HEK293 (cell line): ENCODE measurements around the gene MOB2.

Experiments used
- CTCF ChIA-PET: fragments of 350-600 bp; formaldehyde crosslinking; extraction: SDS; loops from one replicate; lab custom pipeline; 2021; ENCODE audit warnings: antibody characterized with exemption; lab: Yijun Ruan, JAX
- POLR2A ChIA-PET: fragments of 300-600 bp; formaldehyde crosslinking; extraction: SDS; loops from one replicate; lab custom pipeline; 2020; ENCODE audit warnings: antibody characterized with exemption, inconsistent platforms; lab: Yijun Ruan, JAX
- H3K27ac ChIP-seq: fragments of 200-500 bp; sonication (Bioruptor generic); 2 replicates; pipeline ENCODE4 v1.5.1; 2014; ENCODE audit warnings: low read depth, low read length, control low read depth, inconsistent platforms; ENCODE audit errors: extremely low read depth
- H3K36me3 ChIP-seq, 2 experiments: fragments of 200-500 bp in 1 of 2; sonication (Bioruptor generic) in 1 of 2; 1 replicate in 1 of 2; 2 replicates in 1 of 2; pipeline ENCODE4 v1.5.1; 2014 to 2017; ENCODE audit warnings: inconsistent platforms in 2 of 2, low read length in 2 of 2; ENCODE audit not compliant: control insufficient read depth in 2 of 2, insufficient read depth in 1 of 2
- H3K4me1 ChIP-seq: fragments of 200-500 bp; sonication (Bioruptor generic); 2 replicates; pipeline ENCODE4 v1.5.1; 2014; ENCODE audit warnings: mild to moderate bottlenecking, low read length, inconsistent platforms; ENCODE audit not compliant: control insufficient read depth, insufficient read depth
- H3K4me3 ChIP-seq: 2 replicates; pipeline ENCODE4 v1.5.1; 2011; ENCODE audit warnings: low read depth, mild to moderate bottlenecking, control low read depth, low read length, moderate library complexity
- H3K9me3 ChIP-seq: fragments of 200-500 bp; sonication (Bioruptor generic); 2 replicates; pipeline ENCODE4 v1.5.1; 2014; ENCODE audit warnings: low read depth, low read length, inconsistent platforms; ENCODE audit not compliant: control insufficient read depth, insufficient read depth
- GFI1B ChIP-seq: fragments of 450-650 bp; formaldehyde crosslinking; IDR thresholded peaks from 2 replicates; pipeline ENCODE4 v1.5.1; 2016; ENCODE audit warnings: missing biosample characterization, missing genetic modification characterization
- GLI2 ChIP-seq: fragments of 450-650 bp; formaldehyde crosslinking; IDR thresholded peaks from 2 replicates; pipeline ENCODE4; 2017; ENCODE audit warnings: missing biosample characterization, missing genetic modification characterization, low read depth, borderline replicate concordance
- HOXD13 ChIP-seq: sonication (generic); formaldehyde crosslinking; IDR thresholded peaks from 2 replicates; pipeline ENCODE4 v1.8.0; 2022; ENCODE audit warnings: missing genetic modification reagents, borderline replicate concordance
- IKZF3 ChIP-seq: fragments of 450-650 bp; IDR thresholded peaks from 2 replicates; pipeline ENCODE4 v1.5.0; 2018; ENCODE audit warnings: missing biosample characterization, mild to moderate bottlenecking, missing genetic modification characterization, moderate library complexity
- KLF8 ChIP-seq: fragments of 450-650 bp; formaldehyde crosslinking; IDR thresholded peaks from 2 replicates; pipeline ENCODE4 v1.5.1; 2016; ENCODE audit warnings: missing biosample characterization, missing genetic modification characterization
- MYNN ChIP-seq: fragments of 450-650 bp; formaldehyde crosslinking; IDR thresholded peaks from 2 replicates; pipeline ENCODE4 v1.5.1; 2016; ENCODE audit warnings: missing biosample characterization, missing genetic modification characterization, borderline replicate concordance
- OSR2 ChIP-seq: fragments of 450-650 bp; formaldehyde crosslinking; IDR thresholded peaks from 2 replicates; pipeline ENCODE4 v1.5.1; 2016; ENCODE audit warnings: missing biosample characterization, missing genetic modification characterization
- ZFP69B ChIP-seq: fragments of 450-650 bp; formaldehyde crosslinking; IDR thresholded peaks from 2 replicates; pipeline ENCODE4 v1.5.1; 2016; ENCODE audit warnings: missing biosample characterization, missing genetic modification characterization
- ZNF140 ChIP-seq: fragments of 450-650 bp; formaldehyde crosslinking; IDR thresholded peaks from 2 replicates; pipeline ENCODE4 v1.5.1; 2016; ENCODE audit warnings: missing biosample characterization, missing genetic modification characterization
- ZNF169 ChIP-seq: fragments of 450-650 bp; formaldehyde crosslinking; IDR thresholded peaks from 2 replicates; pipeline ENCODE4 v1.5.1; 2016; ENCODE audit warnings: missing biosample characterization, missing genetic modification characterization
- ZNF280C ChIP-seq: fragments of 450-650 bp; formaldehyde crosslinking; IDR thresholded peaks from 2 replicates; pipeline ENCODE4 v1.5.1; 2016; ENCODE audit warnings: missing biosample characterization, missing genetic modification characterization
- ZNF48 ChIP-seq: fragments of 450-650 bp; formaldehyde crosslinking; IDR thresholded peaks from 2 replicates; pipeline ENCODE4 v1.5.1; 2016; ENCODE audit warnings: missing biosample characterization, missing genetic modification characterization
- ZNF580 ChIP-seq: fragments of 450-650 bp; formaldehyde crosslinking; IDR thresholded peaks from 2 replicates; pipeline ENCODE4 v1.5.1; 2016; ENCODE audit warnings: missing biosample characterization, missing genetic modification characterization
- ZNF701 ChIP-seq: fragments of 450-650 bp; formaldehyde crosslinking; IDR thresholded peaks from 2 replicates; pipeline ENCODE4 v1.5.1; 2016; ENCODE audit warnings: missing biosample characterization, missing genetic modification characterization
- ZNF830 ChIP-seq: fragments of 450-650 bp; IDR thresholded peaks from 2 replicates; pipeline ENCODE4 v1.5.0; 2018; ENCODE audit warnings: missing biosample characterization, missing genetic modification characterization, low read depth, mild to moderate bottlenecking, moderate library complexity
- ZSCAN18 ChIP-seq: fragments of 450-650 bp; formaldehyde crosslinking; IDR thresholded peaks from 2 replicates; pipeline ENCODE4 v1.5.1; 2016; ENCODE audit warnings: missing biosample characterization, missing genetic modification characterization
- TF ChIP-seq, protein P1 (sequence below): fragments of 450-650 bp; formaldehyde crosslinking; conservative IDR thresholded peaks from 2 replicates; pipeline ENCODE4 v1.5.1; 2016; ENCODE audit warnings: low read depth, missing biosample characterization, missing genetic modification characterization
- TF ChIP-seq, protein P2 (sequence below): fragments of 450-650 bp; formaldehyde crosslinking; IDR thresholded peaks from 2 replicates; pipeline ENCODE4 v1.5.1; 2017; ENCODE audit warnings: missing biosample characterization, missing genetic modification characterization

Gene MOB2

GRCh38 chr11:1491379-1491778 is 4.8 kb upstream of the MOB2 start (continued):
- TF ChIP-seq, protein P1, sequence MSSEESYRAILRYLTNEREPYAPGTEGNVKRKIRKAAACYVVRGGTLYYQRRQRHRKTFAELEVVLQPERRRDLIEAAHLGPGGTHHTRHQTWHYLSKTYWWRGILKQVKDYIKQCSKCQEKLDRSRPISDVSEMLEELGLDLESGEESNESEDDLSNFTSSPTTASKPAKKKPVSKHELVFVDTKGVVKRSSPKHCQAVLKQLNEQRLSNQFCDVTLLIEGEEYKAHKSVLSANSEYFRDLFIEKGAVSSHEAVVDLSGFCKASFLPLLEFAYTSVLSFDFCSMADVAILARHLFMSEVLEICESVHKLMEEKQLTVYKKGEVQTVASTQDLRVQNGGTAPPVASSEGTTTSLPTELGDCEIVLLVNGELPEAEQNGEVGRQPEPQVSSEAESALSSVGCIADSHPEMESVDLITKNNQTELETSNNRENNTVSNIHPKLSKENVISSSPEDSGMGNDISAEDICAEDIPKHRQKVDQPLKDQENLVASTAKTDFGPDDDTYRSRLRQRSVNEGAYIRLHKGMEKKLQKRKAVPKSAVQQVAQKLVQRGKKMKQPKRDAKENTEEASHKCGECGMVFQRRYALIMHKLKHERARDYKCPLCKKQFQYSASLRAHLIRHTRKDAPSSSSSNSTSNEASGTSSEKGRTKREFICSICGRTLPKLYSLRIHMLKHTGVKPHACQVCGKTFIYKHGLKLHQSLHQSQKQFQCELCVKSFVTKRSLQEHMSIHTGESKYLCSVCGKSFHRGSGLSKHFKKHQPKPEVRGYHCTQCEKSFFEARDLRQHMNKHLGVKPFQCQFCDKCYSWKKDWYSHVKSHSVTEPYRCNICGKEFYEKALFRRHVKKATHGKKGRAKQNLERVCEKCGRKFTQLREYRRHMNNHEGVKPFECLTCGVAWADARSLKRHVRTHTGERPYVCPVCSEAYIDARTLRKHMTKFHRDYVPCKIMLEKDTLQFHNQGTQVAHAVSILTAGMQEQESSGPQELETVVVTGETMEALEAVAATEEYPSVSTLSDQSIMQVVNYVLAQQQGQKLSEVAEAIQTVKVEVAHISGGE: no peak
- TF ChIP-seq MYNN (tag by site-specific recombination) (no peak), GFI1B (tag by site-specific recombination) (no peak), ZNF280C (tag by site-specific recombination) (no peak), ZNF580 (tag by site-specific recombination) (no peak), HOXD13 (CRISPR knock-in tag) (no peak)

DNA sequence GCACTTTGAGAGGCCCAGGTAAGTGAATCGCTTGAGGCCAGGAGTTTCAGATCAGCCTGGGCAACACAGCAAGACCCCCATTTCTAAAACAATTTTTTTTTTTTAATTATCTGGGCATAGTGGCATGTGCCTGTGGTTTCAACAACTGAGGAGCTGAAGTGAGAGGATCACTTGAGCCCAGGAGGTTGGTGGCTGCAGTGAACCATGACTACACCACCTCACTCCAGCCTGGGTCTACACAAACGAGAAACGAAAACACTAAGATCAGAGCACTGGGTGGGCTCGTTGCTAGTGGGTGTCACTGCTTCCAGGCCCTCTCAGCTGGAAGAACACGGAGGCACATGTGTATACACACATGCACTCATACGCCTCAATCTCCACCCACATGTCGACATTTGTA is 4.1 kb upstream of the MOB2 start:
- ChIA-PET POLR2A (interaction anchor here (0.7 kb wide), 1 partner anchor 261 kb away, joined by 3 read pairs; no protein-coding TSS in a partner anchor), CTCF (no interaction called here)
- Histone ChIP-seq H3K36me3 (no peaks in the 10 kb centered on the region), H3K4me3 (no peak overlapping the region), H3K9me3 (no peaks in the 10 kb centered on the region), H3K4me1 (no peaks in the 10 kb centered on the region; the same call in 1 of the 2 replicates), H3K27ac (no peak overlapping the region)
- TF ChIP-seq ZFP69B (tag by site-specific recombination): no peak
- TF ChIP-seq, protein P2, sequence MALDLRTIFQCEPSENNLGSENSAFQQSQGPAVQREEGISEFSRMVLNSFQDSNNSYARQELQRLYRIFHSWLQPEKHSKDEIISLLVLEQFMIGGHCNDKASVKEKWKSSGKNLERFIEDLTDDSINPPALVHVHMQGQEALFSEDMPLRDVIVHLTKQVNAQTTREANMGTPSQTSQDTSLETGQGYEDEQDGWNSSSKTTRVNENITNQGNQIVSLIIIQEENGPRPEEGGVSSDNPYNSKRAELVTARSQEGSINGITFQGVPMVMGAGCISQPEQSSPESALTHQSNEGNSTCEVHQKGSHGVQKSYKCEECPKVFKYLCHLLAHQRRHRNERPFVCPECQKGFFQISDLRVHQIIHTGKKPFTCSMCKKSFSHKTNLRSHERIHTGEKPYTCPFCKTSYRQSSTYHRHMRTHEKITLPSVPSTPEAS: no peak
- TF ChIP-seq ZNF169 (tag by site-specific recombination): no peak
- no peak for TF ChIP-seq ZNF140 (tag by site-specific recombination)
- TF ChIP-seq OSR2 (tag by site-specific recombination): no peak
- no peak for TF ChIP-seq ZNF830 (tag by site-specific recombination)
- TF ChIP-seq ZNF701 (tag by site-specific recombination): no peak
- TF ChIP-seq GLI2 (tag by site-specific recombination): no peak
- TF ChIP-seq KLF8 (tag by site-specific recombination): no peak
- no peak for TF ChIP-seq ZSCAN18
- TF ChIP-seq IKZF3: no peak
- no peak for TF ChIP-seq ZNF48 (tag by site-specific recombination)
